Measurements from ENCODE around the gene FREM3.

Gene FREM3

DNA sequence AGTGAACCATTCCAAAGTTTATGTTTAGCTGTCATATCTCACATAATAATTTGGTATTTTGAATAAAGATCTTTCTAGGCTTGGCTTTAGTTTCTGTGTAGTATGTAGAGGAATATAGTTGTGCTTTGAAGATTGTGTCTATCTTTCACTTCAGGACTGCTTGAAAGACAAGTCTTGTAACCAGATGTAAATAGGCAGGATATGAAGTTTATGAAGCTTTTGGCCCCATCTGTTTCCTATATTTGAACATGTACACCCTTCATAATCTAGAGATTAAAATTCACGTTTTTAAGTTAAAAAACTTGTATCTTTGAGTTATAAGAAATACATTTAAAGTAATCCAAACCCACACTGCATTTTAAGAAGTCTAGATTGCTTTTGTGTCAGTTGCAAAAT lies 11.7 kb upstream of the FREM3 start:
- Histone ChIP-seq H3K27me3 (replicated peaks; ENCODE audit: control insufficient read depth, insufficient read depth, low read length) (no peaks in the 10 kb centered on the region), H3K4me3 (replicated peaks; ENCODE audit: low read depth, low read length) (no peak overlapping the region), H3K36me3 (ENCODE audit: control insufficient read depth, insufficient read depth, low read length) (no peaks in the 10 kb centered on the region)
- no peak for DNase-seq (ENCODE audit: extremely low read depth, insufficient read length)
- no peak for TF ChIP-seq CTCF (IDR thresholded peaks at IDR 0.05; ENCODE audit: insufficient read depth, low read length, poor library complexity, severe bottlenecking)

- no peaks in the 10 kb centered on the region for H3K27me3 ChIP-seq (replicated peaks; ENCODE audit: control insufficient read depth, insufficient read depth, low read length)
- DNase-seq (ENCODE audit: extremely low read depth, insufficient read length): no peak
- no peaks in the 10 kb centered on the region for H3K36me3 ChIP-seq (ENCODE audit: control insufficient read depth, insufficient read depth, low read length)
- H3K4me3 ChIP-seq (replicated peaks; ENCODE audit: low read depth, low read length): no peak overlapping the region
- TF ChIP-seq CTCF (IDR thresholded peaks at IDR 0.05; ENCODE audit: insufficient read depth, low read length, poor library complexity, severe bottlenecking): no peak
Observed at GRCh38 chr4:143711543-143712154, 11.2 kb upstream of the FREM3 start.

- Histone ChIP-seq H3K27me3 (replicated peaks; ENCODE audit: control insufficient read depth, insufficient read depth, low read length) (no peaks in the 10 kb centered on the region; the same call in 1 of the 2 replicates), H3K4me3 (replicated peaks; ENCODE audit: low read depth, low read length) (no peak overlapping the region), H3K36me3 (ENCODE audit: control insufficient read depth, insufficient read depth, low read length) (no peaks in the 10 kb centered on the region)
- no peak for DNase-seq (ENCODE audit: extremely low read depth, insufficient read length)
- TF ChIP-seq CTCF (IDR thresholded peaks at IDR 0.05; ENCODE audit: insufficient read depth, low read length, poor library complexity, severe bottlenecking): no peak
Observed at GRCh38 chr4:143701365-143701764, 890 bp upstream of the FREM3 start.

- Histone ChIP-seq H3K4me3 (replicated peaks; ENCODE audit: low read depth, low read length) (no peak overlapping the region), H3K36me3 (ENCODE audit: control insufficient read depth, insufficient read depth, low read length) (no peaks in the 10 kb centered on the region), H3K27me3 (replicated peaks; ENCODE audit: control insufficient read depth, insufficient read depth, low read length) (no peaks in the 10 kb centered on the region; the same call in 1 of the 2 replicates)
- no peak for DNase-seq (ENCODE audit: extremely low read depth, insufficient read length)
- TF ChIP-seq CTCF (IDR thresholded peaks at IDR 0.05; ENCODE audit: insufficient read depth, low read length, poor library complexity, severe bottlenecking): no peak
Observed at GRCh38 chr4:143700046-143700415, 444 bp downstream of the FREM3 start.

DNA sequence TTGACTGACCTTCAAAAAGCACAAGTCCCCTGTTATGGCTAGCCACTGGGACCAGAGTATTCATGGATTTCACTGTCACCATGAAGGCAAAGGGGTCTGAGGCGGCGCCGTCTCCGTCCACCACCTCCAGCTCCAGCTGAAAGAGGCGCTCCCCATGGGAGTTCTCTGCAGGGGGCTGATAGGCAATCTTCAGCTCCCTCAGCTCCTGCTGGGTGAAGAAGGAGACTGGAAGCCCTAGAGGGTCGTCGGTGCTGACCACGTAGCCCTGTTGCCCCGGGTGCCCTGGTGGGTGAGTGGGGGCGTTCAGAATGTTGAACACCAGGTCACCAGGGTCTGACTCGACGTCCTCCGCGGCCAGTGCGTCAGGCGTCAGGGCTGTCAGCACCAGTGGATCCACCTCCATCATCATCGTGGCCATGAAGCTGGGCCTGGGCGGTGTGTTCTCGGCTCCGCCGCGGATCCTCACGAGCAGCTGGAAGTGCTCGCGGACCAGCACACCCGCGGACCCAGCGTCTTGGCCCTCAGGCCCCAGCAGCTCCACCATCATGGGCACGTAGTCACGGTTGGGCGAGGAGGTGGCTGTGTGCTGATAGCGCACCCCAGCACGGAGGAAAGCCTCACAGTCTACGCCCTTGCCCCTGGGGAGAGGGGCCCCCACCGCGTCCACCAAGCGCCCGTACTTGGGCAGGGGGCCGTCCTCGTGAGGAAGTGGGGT lies 987 bp downstream of the FREM3 start:
- H3K4me3 ChIP-seq (replicated peaks; ENCODE audit: low read depth, low read length): no peak overlapping the region
- TF ChIP-seq CTCF (IDR thresholded peaks at IDR 0.05; ENCODE audit: insufficient read depth, low read length, poor library complexity, severe bottlenecking): no peak
- peak; percentile 3 for DNase-seq (ENCODE audit: extremely low read depth, insufficient read length)
- H3K27me3 ChIP-seq (replicated peaks; ENCODE audit: control insufficient read depth, insufficient read depth, low read length): no peaks in the 10 kb centered on the region; the same call in 1 of the 2 replicates
- no peaks in the 10 kb centered on the region for H3K36me3 ChIP-seq (ENCODE audit: control insufficient read depth, insufficient read depth, low read length)

Measured in GM06990 (cell line).